Natural killer cell treated with Interleukin-12 subunit alpha and Interleukin-12 subunit beta and Interleukin-15 and Interleukin-18, amount 100 ng/mL, for 72 hours (primary cell): Measurements from ENCODE around the gene JAG1. TPM values are rescaled to one million over a fixed set of nuclear protein-coding genes. Genes with fewer than 3 reads are reported as not detected.
"Not testable (repeated sequence)": the region's sequence is repeated elsewhere in the genome, so short reads cannot be mapped to it uniquely, and the experiment has no call there.

ENCODE experiments used
- ATAC-seq, 2 donors: fragments of 150-1000 bp; cut with Tn5 transposase in 1 of 2; sonication (Bioruptor Pico), chemical (Tn5 transposase) in 1 of 2; 2 replicates each; pipeline ENCODE4 v1.10.0; 2021
- DNase-seq: peaks from one replicate; pipeline ENCODE4 v3.0.0; 2022; ENCODE audit warnings: low spot score
- H3K27ac Mint-ChIP-seq, 2 donors: 1 replicate in 1 of 2; 2 replicates in 1 of 2; pipeline ENCODE4 v1.8.0; 2022; ENCODE audit warnings: mixed read lengths in 2 of 2, mild to moderate bottlenecking in 1 of 2, moderate library complexity in 1 of 2
- H3K27me3 Mint-ChIP-seq, 2 donors: 1 replicate in 1 of 2; 2 replicates in 1 of 2; pipeline ENCODE4 v1.8.0; 2022; ENCODE audit warnings: mixed read lengths in 2 of 2
- H3K36me3 Mint-ChIP-seq: one replicate; pipeline ENCODE4 v1.8.0; 2022; ENCODE audit warnings: mixed read lengths
- H3K4me1 Mint-ChIP-seq, 2 donors: 1 replicate in 1 of 2; 2 replicates in 1 of 2; pipeline ENCODE4 v1.8.0; 2022; ENCODE audit warnings: low read depth in 2 of 2, mixed read lengths in 2 of 2, mild to moderate bottlenecking in 1 of 2
- H3K4me3 Mint-ChIP-seq: one replicate; pipeline ENCODE4 v1.8.0; 2022; ENCODE audit warnings: mixed read lengths
- H3K9me3 Mint-ChIP-seq: 2 replicates; pipeline ENCODE4 v1.8.0; 2022; ENCODE audit warnings: mixed read lengths
- total RNA-seq, 2 donors: library from RNA; stranded (reverse); gene quantifications; one replicate each; pipeline ENCODE4 v1.2.3, GENCODE V29; 2022

Gene JAG1
- total RNA-seq, 2 donors from 2014 or later, result 0.28 to 0.64 TPM

DNA sequence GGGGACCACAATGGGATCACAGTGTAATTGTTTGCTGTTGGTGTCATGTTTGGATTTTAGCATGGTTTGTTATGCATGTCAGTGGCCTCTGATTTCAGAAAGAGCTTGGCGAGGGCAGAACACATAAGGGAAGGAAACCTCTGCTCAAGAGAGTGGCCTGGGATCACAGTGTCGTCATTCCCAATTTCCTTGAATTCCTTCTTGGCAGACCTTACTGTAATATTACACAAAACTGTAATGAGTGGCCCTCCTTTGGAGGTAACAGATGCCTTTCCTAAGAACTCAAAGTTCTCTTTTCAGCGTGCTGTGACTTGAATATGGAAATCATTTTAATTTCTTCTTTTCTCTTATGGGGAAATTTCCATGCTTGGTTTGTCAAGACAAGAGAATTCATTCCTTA lies 46.9 kb downstream of the JAG1 start:
- H3K27me3 Mint-ChIP-seq, result no peaks in the 10 kb centered on the region
- ATAC-seq, result no peak

DNA sequence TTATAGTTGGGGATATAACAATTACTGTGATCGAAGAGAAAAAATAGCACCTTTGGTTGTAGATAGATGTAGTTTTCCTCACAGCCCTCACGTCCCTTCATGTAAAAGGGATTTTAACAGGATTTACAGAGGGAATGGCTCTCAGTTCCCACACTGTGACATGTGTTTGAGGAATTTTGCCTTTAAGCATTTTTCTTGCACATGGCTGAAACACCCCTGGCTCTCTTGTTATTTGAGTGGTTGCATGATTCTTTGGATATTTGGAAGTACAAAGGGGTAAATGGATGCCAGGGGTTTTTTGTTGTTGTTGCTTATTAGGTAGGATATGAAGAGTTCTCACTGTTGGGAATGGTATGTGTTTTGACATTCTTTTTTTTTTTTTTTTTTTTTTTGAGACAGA lies 48.2 kb downstream of the JAG1 start:
- Mint-ChIP-seq H3K4me1 (no peaks in the 10 kb centered on the region), H3K9me3 (no peaks in the 10 kb centered on the region), H3K27ac (no peak overlapping the region), H3K36me3 (no peaks in the 10 kb centered on the region), H3K4me3 (no peak overlapping the region), H3K27me3 (no peaks in the 10 kb centered on the region)
- no peak for ATAC-seq
- no peak for DNase-seq

More for the DNA sequence above, 46.9 kb downstream of the JAG1 start:
- no peaks in the 10 kb centered on the region for H3K36me3 Mint-ChIP-seq
- no peak overlapping the region for H3K27ac Mint-ChIP-seq
- no peak overlapping the region for H3K4me3 Mint-ChIP-seq
- H3K9me3 Mint-ChIP-seq, result no peaks in the 10 kb centered on the region
- H3K4me1 Mint-ChIP-seq, result no peaks in the 10 kb centered on the region
- no peak for DNase-seq

DNA sequence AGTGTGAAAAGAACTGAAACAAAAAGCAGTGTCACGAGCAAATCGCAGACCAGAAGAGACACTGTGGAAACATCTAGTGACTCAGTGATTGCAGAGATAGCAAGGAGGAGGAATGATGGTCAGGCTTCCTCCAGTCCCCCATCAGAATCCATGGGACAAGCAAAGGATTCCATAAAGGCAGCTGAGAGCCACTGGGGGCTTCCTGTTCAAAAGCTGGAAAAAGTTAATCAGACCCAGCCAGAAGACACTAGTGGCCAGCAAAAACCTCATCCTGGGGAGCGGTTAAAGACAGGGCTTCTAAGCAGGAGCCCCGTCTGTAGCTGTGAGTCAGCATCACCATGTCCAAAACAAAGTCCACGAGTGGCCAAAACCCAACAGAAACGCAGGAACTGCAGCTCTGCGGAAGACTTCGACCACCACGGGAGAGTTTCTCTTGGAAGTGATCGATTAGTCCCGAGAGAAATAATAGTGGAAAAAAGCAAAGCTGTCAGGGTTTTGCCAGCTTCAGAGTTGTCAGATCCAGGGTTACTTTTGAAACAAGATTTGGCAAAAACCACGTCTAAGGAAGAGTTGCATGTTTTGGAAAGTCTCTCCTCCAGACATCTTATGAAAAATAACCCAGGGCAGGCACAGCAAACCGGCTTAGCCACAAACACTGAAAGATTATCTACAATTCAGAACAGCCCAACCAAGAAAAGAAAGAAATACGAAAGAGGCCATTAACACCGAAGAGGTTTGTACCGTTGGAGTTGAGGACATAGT lies 51.0 kb downstream of the JAG1 start:
- ATAC-seq (no peak), DNase-seq (no peak)
- no peaks in the 10 kb centered on the region for H3K4me1 Mint-ChIP-seq
- H3K36me3 Mint-ChIP-seq, result no peaks in the 10 kb centered on the region
- no peaks in the 10 kb centered on the region for H3K9me3 Mint-ChIP-seq
- H3K4me3 Mint-ChIP-seq, result no peak overlapping the region
- no peaks in the 10 kb centered on the region for H3K27me3 Mint-ChIP-seq
- no peak overlapping the region for H3K27ac Mint-ChIP-seq

DNA sequence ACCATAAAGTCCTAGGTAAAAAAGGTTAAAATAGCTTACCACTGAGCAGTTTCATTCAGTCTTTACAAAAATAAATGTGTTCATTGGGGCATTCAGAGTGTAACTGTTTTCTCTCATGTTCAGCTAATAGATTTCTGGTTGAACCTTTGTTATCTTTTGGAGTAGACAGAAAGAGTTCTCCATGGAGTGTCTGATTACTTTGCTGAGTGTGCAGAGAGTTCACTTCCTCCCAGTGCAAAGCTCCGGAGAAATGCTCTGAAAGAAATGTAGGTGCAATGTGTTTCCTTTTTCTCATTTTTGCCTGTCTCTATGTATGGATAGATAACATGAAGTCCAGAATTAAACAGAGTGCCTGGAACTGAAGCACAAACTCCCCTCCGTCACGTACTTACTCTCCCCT lies 52.6 kb downstream of the JAG1 start:
- H3K27me3 Mint-ChIP-seq, result no peaks in the 10 kb centered on the region
- no peak overlapping the region for H3K4me3 Mint-ChIP-seq
- H3K27ac Mint-ChIP-seq, result no peak overlapping the region
- H3K4me1 Mint-ChIP-seq, result no peaks in the 10 kb centered on the region
- H3K36me3 Mint-ChIP-seq, result no peaks in the 10 kb centered on the region
- no peak for ATAC-seq
- no peaks in the 10 kb centered on the region for H3K9me3 Mint-ChIP-seq
- no peak for DNase-seq

DNA sequence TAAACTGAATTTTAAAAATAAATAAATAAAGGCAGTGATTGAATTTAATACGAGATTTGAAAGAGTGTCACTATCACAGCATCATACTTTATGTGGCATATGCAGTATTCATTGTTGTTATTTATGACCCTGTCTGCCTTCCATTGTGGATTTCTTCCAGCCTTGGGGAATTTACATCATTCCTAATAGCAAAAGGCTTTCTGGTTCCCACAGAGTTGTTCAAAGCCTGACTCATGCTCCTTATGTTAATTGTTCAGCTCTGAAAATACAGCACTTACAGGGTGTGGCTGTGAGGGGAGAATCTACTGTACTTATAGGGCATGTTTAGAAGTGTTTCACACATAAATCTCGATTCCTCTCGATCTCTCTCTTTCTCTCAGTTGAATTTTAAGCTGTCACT lies 54.4 kb downstream of the JAG1 start:
- no peaks in the 10 kb centered on the region for H3K9me3 Mint-ChIP-seq
- no peak overlapping the region for H3K4me3 Mint-ChIP-seq
- ATAC-seq, result no peak
- peaks cover 0 to 3% of the 10 kb centered on the region in 2 donors for H3K4me1 Mint-ChIP-seq
- H3K27me3 Mint-ChIP-seq, result no peaks in the 10 kb centered on the region
- no peak for DNase-seq
- H3K27ac Mint-ChIP-seq, result no peak overlapping the region
- H3K36me3 Mint-ChIP-seq, result peaks cover 6% of the 10 kb centered on the region

DNA sequence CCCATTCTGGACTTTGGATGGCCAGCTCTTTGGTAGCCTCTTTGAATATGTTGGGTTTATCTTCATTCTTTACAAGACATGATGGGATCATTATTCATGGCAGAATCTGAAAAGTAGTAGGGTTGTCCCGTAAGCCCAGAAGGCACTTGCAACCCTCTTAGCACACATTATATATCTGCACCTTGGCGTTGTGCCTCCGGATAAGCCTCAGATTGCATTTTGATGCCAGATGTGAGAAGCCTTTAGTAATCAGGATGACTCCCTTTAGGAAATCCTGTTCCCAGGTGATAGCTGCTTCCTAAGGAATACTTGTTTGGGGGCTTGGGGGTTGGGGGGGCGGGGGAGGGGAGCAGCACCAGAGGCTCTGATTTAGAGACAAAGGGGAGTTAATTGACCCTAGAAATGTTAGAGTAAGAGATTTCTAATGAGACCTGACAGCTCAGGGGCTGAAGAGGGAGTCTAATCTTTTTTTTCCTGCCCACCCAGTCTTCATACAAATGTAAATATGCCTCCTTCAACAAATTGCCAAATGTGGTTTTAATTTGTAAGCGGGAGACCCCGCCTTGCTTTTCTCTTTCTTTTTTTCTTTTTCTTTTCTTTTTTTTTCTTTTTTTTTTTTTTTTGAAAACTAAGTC lies 55.1 kb downstream of the JAG1 start:
- ATAC-seq (no peak), DNase-seq (no peak)
- Mint-ChIP-seq H3K36me3 (peaks cover 6% of the 10 kb centered on the region), H3K4me1 (peaks cover 0 to 3% of the 10 kb centered on the region in 2 donors), H3K27me3 (no peaks in the 10 kb centered on the region), H3K4me3 (no peak overlapping the region), H3K27ac (no peak overlapping the region), H3K9me3 (no peaks in the 10 kb centered on the region)

DNA sequence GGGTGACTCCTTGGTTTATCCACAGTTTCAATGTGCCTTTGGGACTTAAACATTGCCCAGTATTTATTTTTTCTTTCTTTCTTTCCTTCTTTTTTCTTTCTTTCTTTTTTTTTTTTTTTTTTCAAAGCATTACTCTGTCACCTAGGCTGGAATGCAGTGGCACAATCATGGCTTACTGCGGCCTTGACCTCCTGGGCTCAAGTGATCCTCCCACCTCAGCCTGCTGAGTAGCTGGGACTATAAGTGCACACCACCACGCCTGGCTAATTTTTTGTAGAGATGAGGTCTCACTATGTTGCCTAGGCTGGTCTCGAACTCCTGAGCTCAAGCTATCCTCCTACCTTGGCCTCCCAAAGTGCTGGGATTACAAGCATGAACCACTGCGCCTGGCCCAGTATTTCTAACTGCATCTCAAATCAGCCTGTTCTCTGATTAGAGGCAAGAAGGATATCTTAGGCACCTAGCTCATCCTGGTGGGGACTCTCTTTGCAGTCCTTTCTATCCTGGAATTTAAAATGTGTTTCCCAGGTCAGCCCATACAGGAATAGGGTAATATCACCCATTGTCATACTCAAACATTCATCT lies 56.2 kb downstream of the JAG1 start:
- H3K4me3 Mint-ChIP-seq, H3K27ac Mint-ChIP-seq, H3K4me1 Mint-ChIP-seq, ATAC-seq, H3K9me3 Mint-ChIP-seq, H3K27me3 Mint-ChIP-seq, H3K36me3 Mint-ChIP-seq, DNase-seq: not testable (repeated sequence)

- Mint-ChIP-seq H3K9me3 (no peaks in the 10 kb centered on the region), H3K4me3 (no peak overlapping the region), H3K36me3 (peaks cover 6% of the 10 kb centered on the region), H3K27me3 (no peaks in the 10 kb centered on the region), H3K4me1 (peaks cover 0 to 3% of the 10 kb centered on the region in 2 donors), H3K27ac (no peak overlapping the region)
- DNase-seq, result no peak
- no peak for ATAC-seq
These were observed 57.6 kb downstream of the JAG1 start for GRCh38 chr20:10616212-10616611.

DNA sequence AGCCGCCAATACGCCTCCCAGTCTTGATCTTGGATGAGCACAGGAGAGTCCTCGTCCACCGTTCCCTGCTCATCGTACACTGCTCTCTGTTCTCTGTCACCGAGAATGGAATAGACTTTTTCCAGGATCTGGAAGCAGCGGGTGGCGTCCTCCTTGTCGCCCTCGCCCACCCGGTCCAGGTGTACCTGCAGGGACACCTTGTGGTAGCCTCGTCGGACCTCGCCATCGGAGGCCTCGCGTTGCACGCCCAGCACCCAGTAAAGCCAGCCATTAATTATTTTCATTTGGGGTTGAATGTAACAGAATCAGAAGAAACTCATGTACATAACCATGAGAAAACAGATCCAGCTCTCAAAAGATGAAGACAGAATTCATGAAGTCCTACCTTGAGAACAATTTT lies 59.9 kb downstream of the JAG1 start:
- H3K9me3 Mint-ChIP-seq, result no peaks in the 10 kb centered on the region
- H3K4me3 Mint-ChIP-seq, result no peak overlapping the region
- no peak overlapping the region for H3K27ac Mint-ChIP-seq
- peaks cover 6% of the 10 kb centered on the region for H3K36me3 Mint-ChIP-seq
- no peak for ATAC-seq
- H3K27me3 Mint-ChIP-seq, result no peaks in the 10 kb centered on the region
- DNase-seq, result no peak
- H3K4me1 Mint-ChIP-seq, result peaks cover 0 to 9% of the 10 kb centered on the region in 2 donors

GRCh38 chr20:10613426-10613825 lies 60.4 kb downstream of the JAG1 start:
- H3K4me1 Mint-ChIP-seq, H3K4me3 Mint-ChIP-seq, ATAC-seq, H3K27ac Mint-ChIP-seq, H3K27me3 Mint-ChIP-seq, H3K36me3 Mint-ChIP-seq, DNase-seq, H3K9me3 Mint-ChIP-seq: not testable (repeated sequence)

DNA sequence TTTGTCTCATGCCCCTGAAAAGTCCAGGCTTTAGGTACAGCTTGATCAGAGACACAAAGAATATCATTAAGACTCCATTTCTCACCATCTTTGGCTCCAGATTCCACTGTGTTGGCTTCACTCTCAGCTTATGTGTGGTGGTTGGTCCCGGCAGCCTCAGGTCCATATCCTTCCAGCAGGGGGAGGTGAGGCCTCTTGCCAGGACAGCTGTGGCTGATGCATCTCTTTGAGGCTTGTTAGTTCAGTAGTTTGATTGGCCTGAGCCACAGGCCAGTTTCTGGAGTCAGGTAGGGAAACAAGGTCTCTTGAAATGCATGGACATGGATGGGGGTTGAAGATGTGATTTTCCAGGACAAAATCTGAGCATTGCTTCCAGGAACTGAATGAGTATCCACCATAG lies 62.4 kb downstream of the JAG1 start:
- peaks cover 5 to 13% of the 10 kb centered on the region in 2 donors for H3K4me1 Mint-ChIP-seq
- H3K9me3 Mint-ChIP-seq, result no peaks in the 10 kb centered on the region

DNA sequence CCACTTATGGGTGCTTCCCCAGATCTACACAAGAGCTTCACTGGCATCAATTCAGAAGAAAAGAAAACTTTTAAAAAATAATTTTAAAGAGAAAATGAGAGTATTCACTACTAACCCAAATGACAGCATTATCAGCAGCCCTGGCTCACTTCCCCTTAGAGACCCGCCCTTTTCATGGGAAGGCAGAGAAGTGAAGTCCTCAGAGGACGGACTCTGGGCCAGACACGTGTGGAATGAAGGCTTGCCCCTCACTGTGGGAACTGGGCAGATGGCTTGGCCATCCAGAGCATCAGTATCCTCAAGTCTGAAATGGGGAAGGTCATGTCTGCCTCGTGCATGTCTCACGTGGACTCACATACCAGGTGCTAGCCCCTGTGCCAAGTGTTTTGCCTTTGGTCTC lies 63.5 kb downstream of the JAG1 start:
- H3K27me3 Mint-ChIP-seq, result no peaks in the 10 kb centered on the region
- ATAC-seq, result no peak
- H3K27ac Mint-ChIP-seq, result peak overlapping the region in 1 of 2 donors; percentile 27
- H3K36me3 Mint-ChIP-seq, result peaks cover 2% of the 10 kb centered on the region
- H3K4me3 Mint-ChIP-seq, result no peak overlapping the region
- H3K4me1 Mint-ChIP-seq, result peaks cover 5 to 14% of the 10 kb centered on the region in 2 donors
- no peaks in the 10 kb centered on the region for H3K9me3 Mint-ChIP-seq
- DNase-seq, result no peak

More for the DNA sequence above, 62.4 kb downstream of the JAG1 start:
- DNase-seq (no peak), ATAC-seq (no peak)
- peaks cover 6% of the 10 kb centered on the region for H3K36me3 Mint-ChIP-seq
- H3K27me3 Mint-ChIP-seq, result no peaks in the 10 kb centered on the region
- no peak overlapping the region for H3K27ac Mint-ChIP-seq
- no peak overlapping the region for H3K4me3 Mint-ChIP-seq

GRCh38 chr20:10609770-10610169 lies 64.0 kb downstream of the JAG1 start:
- DNase-seq, result no peak
- H3K27me3 Mint-ChIP-seq, result no peaks in the 10 kb centered on the region
- peaks cover 5 to 12% of the 10 kb centered on the region in 2 donors for H3K4me1 Mint-ChIP-seq
- H3K36me3 Mint-ChIP-seq, result no peaks in the 10 kb centered on the region
- no peaks in the 10 kb centered on the region for H3K9me3 Mint-ChIP-seq
- H3K4me3 Mint-ChIP-seq, result no peak overlapping the region
- ATAC-seq, result no peak
- peak overlapping the region in 1 of 2 donors; percentile 27 for H3K27ac Mint-ChIP-seq

DNA sequence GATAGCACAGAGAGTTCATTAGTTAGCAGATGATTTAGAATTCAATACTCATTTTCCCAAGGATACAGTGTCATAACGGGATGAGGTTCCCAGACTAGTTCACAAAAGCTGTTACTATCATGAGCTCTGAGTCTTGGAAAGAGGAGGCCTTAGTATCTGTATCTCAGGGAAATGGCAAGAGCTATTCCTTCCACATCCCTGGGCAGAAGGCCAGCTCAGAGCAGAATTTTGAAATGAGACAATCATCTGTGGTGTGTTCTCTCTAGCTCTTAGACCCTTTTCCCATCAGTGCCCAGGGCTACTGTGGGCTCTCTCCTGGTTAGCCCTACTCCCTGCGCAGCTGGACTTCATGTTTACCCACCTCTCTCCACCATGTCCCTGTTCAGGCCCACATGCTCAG lies 64.5 kb downstream of the JAG1 start:
- H3K4me3 Mint-ChIP-seq, result no peak overlapping the region
- H3K9me3 Mint-ChIP-seq, result no peaks in the 10 kb centered on the region
- no peaks in the 10 kb centered on the region for H3K27me3 Mint-ChIP-seq
- no peak for DNase-seq
- H3K36me3 Mint-ChIP-seq, result no peaks in the 10 kb centered on the region
- peaks cover 5 to 12% of the 10 kb centered on the region in 2 donors for H3K4me1 Mint-ChIP-seq
- no peak for ATAC-seq
- peak overlapping the region in 1 of 2 donors; percentile 27 for H3K27ac Mint-ChIP-seq
